Sciatic nerve (tissue), 2 donors: ENCODE measurements around the gene ZNF45. TPM values are rescaled to one million over a fixed set of nuclear protein-coding genes. Genes with fewer than 3 reads are reported as not detected.
"Not testable (repeated sequence)": the region's sequence is repeated elsewhere in the genome, so short reads cannot be mapped to it uniquely, and the experiment has no call there.

Experiments used
- ATAC-seq: fragments of 200-7000 bp; cut with Tn5 transposase; one replicate; pipeline ENCODE4 v1.9.1; 2020; ENCODE audit warnings: mild to moderate bottlenecking, moderate library complexity
- DNase-seq: peaks from one replicate; pipeline ENCODE4 v3.0.0-alpha.2; 2020; ENCODE audit warnings: low spot score
- intact Hi-C: fragments of 100-400 bp; cut with DNase I; formaldehyde crosslinking; loops from one replicate; pipeline ENCODE4 v1.14.2; 2022
- total RNA-seq: library from RNA; stranded (reverse); fragmentation: NEBNext Ultra II Directional; extraction: Animal tissue kit (Norgen Biotek cat#: 25700); gene quantifications from one replicate; pipeline ENCODE4 v1.2.1, GENCODE V29; 2021
- donor health status: DM: no; HTN: no; CAD: no.
- donor health status: DM: no; HTN: no; CAD: no.

Gene ZNF45
- total RNA-seq = 16.3 TPM

GRCh38 chr19:43934985-43935708, at the start of gene ZNF45:
Gene ZNF45 (minus strand): TSS chr19:43935282. CDS start chr19:43922185, 13,097 bp downstream.
- peak; percentile 92 for DNase-seq
- intact Hi-C loops = no loop called here
- peak; percentile 100 for ATAC-seq

GRCh38 chr19:43984687-43985000, 49.6 kb upstream of the ZNF45 start:
- no peak for DNase-seq
- intact Hi-C loops = no loop called here
- peak; percentile 51 for ATAC-seq

- ATAC-seq = peak; percentile 100
Observed at GRCh38 chr19:43983912-43984686, 49.0 kb upstream of the ZNF45 start, which contains the start of gene ZNF155. Gene ZNF155 (plus strand): TSS chr19:43984188. CDS start chr19:43988544, 4,356 bp downstream.

GRCh38 chr19:43983544-43983911, 48.4 kb upstream of the ZNF45 start:
- intact Hi-C loops = no loop called here
- DNase-seq (no peak), ATAC-seq (no peak)

More at GRCh38 chr19:43983912-43984686, 49.0 kb upstream of the ZNF45 start, which contains the start of gene ZNF155:
- peak; percentile 90 for DNase-seq
- intact Hi-C loops = no loop called here

DNA sequence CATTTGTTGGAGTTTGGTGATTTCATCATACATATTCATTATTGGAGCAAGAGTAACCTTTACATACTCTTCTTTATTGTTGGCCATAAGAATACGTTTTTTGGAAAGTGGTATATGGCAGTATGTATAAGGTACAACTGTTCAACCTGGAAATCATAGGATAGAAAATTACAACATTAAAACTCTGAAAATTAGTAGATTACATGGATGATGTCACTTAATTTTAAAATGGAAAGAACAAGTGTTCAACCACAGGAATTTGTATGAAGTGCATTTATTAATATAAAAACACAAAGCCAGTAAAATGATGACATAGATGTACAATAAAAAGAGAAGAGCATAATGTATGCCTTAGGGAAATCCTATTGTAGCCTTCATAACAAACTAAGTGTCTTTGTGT, 41.6 kb upstream of the ZNF45 start:
- DNase-seq = no peak
- intact Hi-C loops = no loop called here
- ATAC-seq = no peak

DNA sequence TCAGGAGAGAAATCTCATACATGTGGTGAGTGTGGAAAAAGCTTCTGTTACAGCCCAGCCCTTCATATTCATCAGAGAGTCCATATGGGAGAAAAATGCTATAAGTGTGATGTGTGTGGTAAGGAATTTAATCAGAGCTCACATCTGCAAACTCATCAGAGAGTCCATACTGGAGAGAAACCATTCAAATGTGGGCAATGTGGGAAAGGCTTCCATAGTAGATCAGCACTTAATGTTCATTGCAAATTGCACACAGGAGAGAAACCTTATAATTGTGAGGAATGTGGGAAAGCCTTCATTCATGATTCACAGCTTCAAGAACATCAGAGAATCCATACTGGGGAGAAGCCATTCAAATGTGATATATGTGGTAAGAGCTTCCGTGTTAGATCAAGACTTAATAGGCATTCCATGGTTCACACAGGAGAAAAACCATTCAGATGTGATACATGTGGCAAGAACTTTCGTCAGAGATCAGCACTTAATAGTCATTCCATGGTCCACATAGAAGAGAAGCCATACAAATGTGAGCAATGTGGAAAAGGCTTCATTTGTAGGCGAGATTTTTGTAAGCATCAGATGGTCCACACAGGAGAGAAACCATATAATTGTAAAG, 31.1 kb upstream of the ZNF45 start:
- DNase-seq (no peak), ATAC-seq (no peak)
- intact Hi-C loops = no loop called here

DNA sequence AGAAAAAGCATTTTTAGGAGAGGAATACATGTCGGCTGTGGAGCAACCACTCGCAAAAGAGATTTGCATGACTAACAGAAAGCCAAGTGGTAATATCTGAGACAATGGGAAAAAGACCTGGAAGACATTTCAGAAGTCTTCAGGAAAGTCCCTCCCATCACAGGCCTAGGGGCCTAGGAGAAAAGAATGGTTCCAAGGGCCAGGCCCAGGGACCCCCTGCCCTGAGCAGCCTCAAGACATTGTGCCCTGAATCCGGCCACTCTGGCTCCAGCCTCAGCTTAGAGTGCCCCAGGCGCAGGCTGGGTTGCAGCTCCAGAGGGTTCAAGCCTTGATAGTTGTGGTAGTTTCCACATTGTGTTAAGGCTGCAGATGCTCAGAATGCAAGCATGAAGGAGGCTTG, 25.3 kb upstream of the ZNF45 start:
- DNase-seq = no peak
- intact Hi-C loops = no loop called here
- no peak for ATAC-seq

- DNase-seq (no peak), ATAC-seq (no peak)
- intact Hi-C loops = no loop called here
Observed at GRCh38 chr19:43957891-43958290, 22.8 kb upstream of the ZNF45 start.

- DNase-seq (no peak), ATAC-seq (no peak)
- intact Hi-C loops = no loop called here
Observed at GRCh38 chr19:43956827-43957226, 21.7 kb upstream of the ZNF45 start.

DNA sequence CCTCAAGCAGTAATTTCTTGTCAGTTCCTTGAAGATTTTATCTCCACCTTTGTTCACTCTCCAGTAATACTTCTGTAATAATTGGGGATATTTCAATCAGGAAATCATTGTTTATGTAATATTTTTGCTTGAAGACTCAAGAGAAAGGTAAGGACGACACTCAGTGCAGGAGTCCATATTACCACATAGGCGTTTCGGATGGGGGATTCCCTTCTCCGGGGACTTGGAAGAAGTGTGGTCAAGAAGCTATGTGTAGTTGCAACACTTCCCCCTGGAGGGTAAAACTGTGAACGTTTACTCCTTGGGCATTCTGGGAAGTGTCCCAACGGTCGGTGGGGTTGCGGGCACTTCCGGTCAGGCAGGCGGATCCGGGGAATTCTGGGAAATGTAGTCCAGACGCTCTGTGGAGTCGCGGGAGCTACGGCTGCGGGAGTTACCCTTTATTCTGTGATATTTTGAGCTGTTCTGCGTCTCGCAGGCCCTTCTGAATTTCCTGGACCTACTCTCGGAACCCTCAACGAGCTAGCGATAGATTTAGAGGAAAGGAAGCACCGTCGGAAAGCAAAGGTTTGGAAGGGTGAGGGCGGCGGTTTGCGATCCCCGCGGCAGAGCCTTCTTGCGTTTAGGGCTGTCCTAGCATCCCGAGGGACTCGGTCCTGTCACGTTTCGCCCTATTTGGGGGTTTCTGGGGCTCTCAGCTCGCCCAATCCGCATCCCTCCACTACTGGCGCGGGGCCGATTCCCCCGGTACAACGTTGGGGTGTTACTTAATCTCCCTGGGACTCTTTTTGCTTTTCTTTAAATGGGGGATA, 16.0 kb upstream of the ZNF45 start, which contains the start of gene ZNF221:
Gene ZNF221, plus strand, starts transcription at position 395 of the 812 bp plus-strand sequence. CDS start 11,499 bp downstream, outside the sequence.
- intact Hi-C loops = no loop called here
- ATAC-seq (peak; percentile 100), DNase-seq (peak; percentile 92)

GRCh38 chr19:43949803-43950202, 14.7 kb upstream of the ZNF45 start:
- DNase-seq, intact Hi-C loops, ATAC-seq: not testable (repeated sequence)

GRCh38 chr19:43947412-43947811, 12.3 kb upstream of the ZNF45 start:
- intact Hi-C loops, DNase-seq, ATAC-seq: not testable (repeated sequence)

GRCh38 chr19:43941209-43941608, 6.1 kb upstream of the ZNF45 start:
- DNase-seq (no peak), ATAC-seq (no peak)
- intact Hi-C loops = no loop called here

GRCh38 chr19:43940719-43941118, 5.6 kb upstream of the ZNF45 start:
- ATAC-seq (no peak), DNase-seq (no peak)
- intact Hi-C loops = no loop called here

DNA sequence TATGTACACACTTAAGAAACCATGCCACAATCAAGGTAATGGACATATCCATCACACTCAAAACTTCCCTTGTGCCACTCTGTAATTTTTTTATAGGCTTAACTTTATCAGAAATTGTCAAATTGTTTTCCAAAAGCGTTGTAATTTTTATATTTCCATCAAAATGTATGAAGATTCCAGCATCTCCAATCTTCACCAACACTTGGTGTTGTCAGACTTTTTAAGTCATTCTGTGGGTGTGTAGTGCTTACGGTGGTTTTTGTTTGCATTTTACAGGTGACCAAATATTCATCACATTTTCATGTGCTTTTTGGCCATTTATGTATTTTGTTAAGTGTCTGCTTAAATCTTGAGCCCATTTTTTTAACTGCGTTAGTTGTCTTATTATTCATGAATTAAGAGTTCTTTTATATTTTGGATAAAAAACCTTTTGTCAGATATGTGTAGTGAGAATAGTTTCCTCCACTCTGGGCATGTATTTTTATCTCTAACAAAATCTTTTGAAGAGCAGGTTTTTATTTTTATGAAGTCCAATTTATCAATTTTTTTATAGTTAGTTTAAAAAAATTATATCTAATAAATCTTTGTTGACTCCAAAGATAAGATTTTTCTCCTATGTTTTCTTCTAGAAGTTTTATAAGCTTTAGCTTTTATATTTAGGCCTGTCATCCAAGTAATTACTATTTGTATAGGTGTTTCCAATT, 4.6 kb upstream of the ZNF45 start:
- no peak for DNase-seq
- no peak for ATAC-seq
- intact Hi-C loops = no loop called here

DNA sequence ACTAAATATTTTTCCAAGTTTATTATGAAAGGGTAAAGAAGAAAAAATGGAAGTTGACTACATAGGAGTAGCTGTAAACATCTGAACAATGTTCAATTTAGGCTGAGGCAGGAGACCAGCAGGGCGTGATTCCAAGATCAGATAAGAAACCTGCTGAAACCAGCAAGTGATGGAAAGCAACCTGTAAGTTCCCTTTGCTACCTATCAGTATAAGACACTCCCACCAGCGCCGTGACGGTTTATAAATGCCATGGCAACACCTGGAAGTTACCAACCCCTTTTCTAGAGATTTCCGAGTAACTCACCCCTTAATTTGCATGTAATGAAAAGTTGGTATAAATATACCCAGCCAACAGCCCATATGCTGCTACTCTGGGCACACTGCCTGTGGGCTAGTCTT, 1.1 kb upstream of the ZNF45 start:
- DNase-seq (no peak), ATAC-seq (no peak)
- intact Hi-C loops = no loop called here

DNA sequence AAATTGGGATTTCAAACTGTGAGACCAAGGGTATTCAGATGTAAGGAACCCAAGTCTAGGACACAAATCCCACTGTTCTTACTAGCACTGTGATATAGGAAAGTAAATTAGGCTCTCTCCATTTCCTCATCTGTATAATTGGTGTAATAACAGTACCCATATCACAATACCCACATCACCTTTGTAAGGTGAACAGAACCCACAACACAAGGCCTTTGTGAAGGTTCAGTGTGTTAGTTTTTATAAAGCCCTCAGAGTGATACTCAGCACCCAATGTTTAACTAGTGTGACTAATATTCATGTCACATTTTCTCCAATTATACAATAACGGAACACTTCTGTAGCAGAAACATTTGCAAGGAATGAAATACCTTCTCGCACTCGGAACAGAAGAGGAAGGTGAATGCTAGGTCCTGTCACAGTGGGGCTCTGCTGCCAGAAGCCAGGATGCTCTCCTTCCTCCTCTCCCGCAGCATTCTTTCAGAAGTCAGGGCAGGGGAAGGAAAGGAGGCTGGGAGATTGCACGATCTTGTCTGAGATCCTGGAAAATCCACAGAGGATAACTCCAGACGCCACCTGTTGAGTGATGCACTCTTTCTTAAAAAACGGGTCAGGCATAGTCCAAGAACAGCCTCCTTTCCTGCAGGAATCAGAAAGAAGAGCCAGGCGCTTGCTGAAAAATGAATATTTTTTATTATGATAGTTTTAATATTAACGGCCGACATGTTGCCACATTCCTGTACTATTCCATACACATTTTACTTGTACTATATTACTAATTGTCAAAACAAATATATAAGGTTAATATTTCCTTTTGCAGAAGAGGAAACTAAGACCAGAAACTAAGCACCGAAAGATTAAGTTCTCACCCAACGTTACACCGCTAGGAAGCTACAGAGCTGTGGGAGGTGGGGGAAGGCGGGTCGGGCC, 762 bp downstream of the ZNF45 start:
- ATAC-seq = no peak
- intact Hi-C loops = no loop called here

More for the DNA sequence above, 762 bp downstream of the ZNF45 start:
- DNase-seq = no peak
